NT2/D1 (cell line): Measurements from ENCODE around the gene SOCS3.

Experiments
- DNase-seq: peaks from one replicate; pipeline ENCODE4 v3.0.0-alpha.2; 2011; ENCODE audit warnings: low read depth, low spot score
- H3K27me3 ChIP-seq: 2 replicates; pipeline ENCODE4 v1.6.0; 2011; ENCODE audit warnings: mild to moderate bottlenecking; ENCODE audit not compliant: insufficient read length, insufficient read depth
- H3K36me3 ChIP-seq: 2 replicates; pipeline ENCODE4 v1.6.1; 2011; ENCODE audit warnings: mild to moderate bottlenecking, low read length, mixed read lengths; ENCODE audit not compliant: insufficient read depth, insufficient read length
- H3K4me1 ChIP-seq: 2 replicates; pipeline ENCODE4 v1.5.1; 2011; ENCODE audit not compliant: insufficient read depth, insufficient read length
- H3K4me3 ChIP-seq: 2 replicates; pipeline ENCODE4 v1.5.1; 2011; ENCODE audit warnings: low read depth; ENCODE audit not compliant: insufficient read length
- H3K9ac ChIP-seq: 2 replicates; pipeline ENCODE4 v1.6.0; 2011; ENCODE audit warnings: low read depth; ENCODE audit not compliant: insufficient read length
- H3K9me3 ChIP-seq: 2 replicates; pipeline ENCODE4 v1.5.1; 2011; ENCODE audit warnings: mild to moderate bottlenecking, low read length; ENCODE audit not compliant: insufficient read depth
- SUZ12 ChIP-seq: IDR thresholded peaks from 2 replicates; pipeline ENCODE4 v1.6.1; 2011; ENCODE audit not compliant: insufficient read length, insufficient read depth; ENCODE audit errors: extremely low read depth
- YY1 ChIP-seq: IDR thresholded peaks from 2 replicates; pipeline ENCODE4 v1.6.1; 2011; ENCODE audit not compliant: insufficient read length, insufficient read depth
- ZNF274 ChIP-seq: IDR thresholded peaks from 2 replicates; pipeline ENCODE4 v1.6.1; 2011; ENCODE audit warnings: mild to moderate bottlenecking, low read depth, low read length

SOCS3 gene, protein sequence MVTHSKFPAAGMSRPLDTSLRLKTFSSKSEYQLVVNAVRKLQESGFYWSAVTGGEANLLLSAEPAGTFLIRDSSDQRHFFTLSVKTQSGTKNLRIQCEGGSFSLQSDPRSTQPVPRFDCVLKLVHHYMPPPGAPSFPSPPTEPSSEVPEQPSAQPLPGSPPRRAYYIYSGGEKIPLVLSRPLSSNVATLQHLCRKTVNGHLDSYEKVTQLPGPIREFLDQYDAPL

DNA sequence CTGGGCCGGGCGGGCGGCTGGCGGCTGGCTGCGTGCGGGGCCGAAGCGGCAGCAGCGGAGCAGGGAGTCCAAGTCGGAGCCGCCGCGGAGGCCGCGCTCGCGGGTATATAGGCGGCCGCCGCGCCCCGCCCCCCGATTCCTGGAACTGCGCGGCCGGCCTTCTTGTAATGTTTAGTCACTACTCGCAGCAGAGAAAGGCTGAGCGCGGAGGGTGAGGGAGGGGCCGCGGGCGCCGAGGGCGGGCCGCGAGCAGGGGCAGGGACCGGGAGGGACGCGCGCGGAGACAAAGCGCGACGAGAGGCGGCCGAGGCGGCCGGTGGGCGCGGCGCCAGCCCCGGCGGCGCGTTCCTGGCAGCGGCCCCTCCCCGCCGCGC is at the start of gene SOCS3:
TSS of gene SOCS3 (minus strand) at position 81 of the 374 bp plus-strand sequence. CDS start 982 bp downstream, outside the sequence.
- no peaks in the 10 kb centered on the region for H3K9me3 ChIP-seq
- peak within 1 kb of the TSS; percentile 81 for H3K9ac ChIP-seq
- H3K4me1 ChIP-seq: peaks cover 33% of the 10 kb centered on the region
- peak within 1 kb of the TSS; percentile 80 for H3K4me3 ChIP-seq
- peaks cover 30% of the 10 kb centered on the region for H3K36me3 ChIP-seq
- peak; percentile 66 for DNase-seq
- TF ChIP-seq SUZ12: no peak
- TF ChIP-seq YY1: no peak
- TF ChIP-seq ZNF274: no peak
- peaks cover 75% of the 10 kb centered on the region for H3K27me3 ChIP-seq

DNA sequence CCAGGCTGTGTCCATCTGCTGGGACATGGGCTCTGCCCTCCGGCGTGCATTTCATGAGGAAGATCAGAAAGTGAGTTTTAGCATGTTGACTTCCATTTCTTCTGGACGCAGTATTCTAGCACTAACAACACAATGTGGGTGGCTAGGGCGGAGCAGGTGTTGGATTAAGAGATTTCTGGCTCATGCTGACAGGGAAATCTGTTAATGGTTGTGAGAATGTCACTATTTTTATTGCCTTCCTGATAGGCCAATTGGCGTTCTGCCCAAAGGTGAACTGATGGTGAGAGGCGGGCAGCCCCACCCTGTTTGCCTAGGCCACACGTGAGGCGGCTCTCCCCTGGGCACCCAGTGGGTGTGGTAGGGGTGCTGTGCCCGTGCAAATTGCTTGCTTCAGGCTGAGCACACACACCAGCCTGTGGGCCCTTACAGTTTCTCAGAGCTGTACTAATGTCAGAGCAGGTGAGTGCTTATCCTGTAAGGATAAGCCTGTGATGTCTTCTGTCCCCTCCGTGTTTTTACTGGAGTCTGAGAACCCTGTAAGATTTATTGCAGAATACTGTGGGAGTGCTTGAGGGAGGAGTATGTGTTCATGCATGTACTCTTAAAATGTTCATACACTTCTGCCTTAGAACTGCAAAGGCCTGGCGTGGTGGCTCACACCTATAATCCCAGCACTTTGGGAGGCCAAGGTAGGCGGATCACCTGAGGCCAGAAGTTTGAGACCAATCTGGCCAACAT is 49.5 kb upstream of the SOCS3 start:
- Histone ChIP-seq H3K4me3 (no peak overlapping the region), H3K9ac (no peak overlapping the region), H3K9me3 (no peaks in the 10 kb centered on the region), H3K27me3 (no peaks in the 10 kb centered on the region), H3K36me3 (peaks cover 91% of the 10 kb centered on the region), H3K4me1 (peaks cover 3% of the 10 kb centered on the region)
- TF ChIP-seq YY1 (no peak), ZNF274 (no peak), SUZ12 (no peak)
- no peak for DNase-seq

DNA sequence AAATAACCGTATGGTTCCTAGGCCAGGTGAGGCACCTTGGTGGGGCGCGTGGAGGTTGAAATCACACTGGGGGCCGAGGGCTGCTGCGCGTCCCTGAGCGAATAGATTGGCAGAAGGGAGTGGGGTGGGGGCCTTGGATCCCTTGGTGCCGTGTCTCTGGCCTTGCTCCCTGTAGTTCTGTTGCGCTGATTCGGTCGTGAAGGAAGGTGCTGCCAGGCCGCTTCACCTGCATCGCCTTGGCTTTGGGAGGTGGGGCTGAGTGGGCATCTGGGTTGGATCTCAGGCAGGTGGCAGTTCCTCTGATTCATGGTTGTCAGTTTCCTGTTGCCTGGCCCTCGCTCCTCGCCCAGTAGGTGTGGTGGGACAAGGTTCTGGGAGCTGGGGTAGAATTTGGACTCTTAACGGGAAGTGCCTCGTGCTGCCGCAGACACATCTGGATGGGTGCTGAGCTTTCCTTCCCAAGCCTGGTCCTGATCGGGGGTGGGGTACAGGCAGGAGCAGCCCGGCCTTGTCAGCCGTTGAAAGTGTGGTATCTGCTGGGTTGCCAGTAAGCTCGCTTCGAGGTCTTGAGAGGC is 48.7 kb upstream of the SOCS3 start:
- Histone ChIP-seq H3K4me1 (no peaks in the 10 kb centered on the region), H3K9me3 (no peaks in the 10 kb centered on the region), H3K27me3 (no peaks in the 10 kb centered on the region), H3K4me3 (no peak overlapping the region), H3K9ac (no peak overlapping the region), H3K36me3 (peaks cover 91% of the 10 kb centered on the region)
- no peak for TF ChIP-seq SUZ12
- no peak for TF ChIP-seq ZNF274
- no peak for TF ChIP-seq YY1
- DNase-seq: no peak

DNA sequence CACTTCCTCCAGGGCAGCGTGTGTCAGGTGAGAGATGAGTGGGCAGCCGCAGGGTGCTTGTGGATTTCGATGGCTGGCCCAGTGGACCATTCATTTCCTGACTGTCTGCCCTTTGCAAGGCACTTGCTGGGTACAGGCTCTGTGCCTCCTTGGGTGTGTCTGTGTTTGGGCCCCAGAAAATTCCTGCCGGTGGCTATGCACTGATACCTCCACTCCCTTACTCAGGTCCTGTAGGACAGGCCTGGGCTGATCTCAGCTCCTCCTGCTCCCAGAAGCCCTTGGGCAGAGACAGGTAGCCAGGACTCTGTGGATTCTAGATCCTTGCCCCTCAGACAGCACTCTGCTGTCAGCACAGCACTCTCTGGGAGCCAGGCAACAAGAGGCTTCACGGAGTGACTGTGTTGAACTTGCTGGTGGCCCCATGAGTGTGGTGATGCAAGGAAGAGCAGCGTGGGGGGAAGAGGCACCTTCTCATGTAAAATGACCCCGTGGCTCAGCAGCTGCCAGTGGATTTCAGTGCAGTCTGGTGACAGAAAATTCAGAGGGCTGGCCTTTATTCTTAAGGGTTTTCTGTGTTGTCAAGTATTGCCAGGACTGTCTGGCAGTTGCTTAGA is 47.6 kb upstream of the SOCS3 start:
- Histone ChIP-seq H3K4me3 (no peak overlapping the region), H3K36me3 (peaks cover 91% of the 10 kb centered on the region)
- TF ChIP-seq YY1 (no peak), ZNF274 (no peak), SUZ12 (no peak)

DNA sequence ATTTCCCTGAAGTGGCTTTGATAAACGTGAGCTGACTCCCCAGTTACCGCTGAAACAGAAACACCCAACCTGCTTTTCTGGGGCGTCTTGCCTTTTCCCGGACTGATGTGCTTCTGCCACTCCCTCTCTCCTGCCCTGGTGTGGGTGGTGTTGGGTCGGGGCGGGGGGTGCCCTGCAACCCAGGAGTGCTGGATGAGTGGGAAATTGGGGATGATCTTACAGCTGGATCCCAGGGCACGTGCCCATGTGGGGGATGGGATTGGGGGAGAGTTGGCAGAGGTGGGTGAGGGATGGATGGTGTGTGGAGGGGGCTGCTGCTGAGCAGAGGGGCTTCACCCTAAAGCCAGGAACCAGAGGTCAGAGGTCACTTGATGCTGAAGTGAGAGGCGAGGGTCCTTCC is 47.0 kb upstream of the SOCS3 start:
- Histone ChIP-seq H3K9ac (no peak overlapping the region), H3K4me1 (no peaks in the 10 kb centered on the region), H3K36me3 (peaks cover 91% of the 10 kb centered on the region), H3K9me3 (no peaks in the 10 kb centered on the region), H3K4me3 (no peak overlapping the region), H3K27me3 (no peaks in the 10 kb centered on the region)
- no peak for DNase-seq
- TF ChIP-seq YY1 (no peak), ZNF274 (no peak), SUZ12 (no peak)

More for the DNA sequence above, 47.6 kb upstream of the SOCS3 start:
- Histone ChIP-seq H3K9ac (no peak overlapping the region), H3K9me3 (no peaks in the 10 kb centered on the region), H3K4me1 (no peaks in the 10 kb centered on the region), H3K27me3 (no peaks in the 10 kb centered on the region)
- DNase-seq: no peak

DNA sequence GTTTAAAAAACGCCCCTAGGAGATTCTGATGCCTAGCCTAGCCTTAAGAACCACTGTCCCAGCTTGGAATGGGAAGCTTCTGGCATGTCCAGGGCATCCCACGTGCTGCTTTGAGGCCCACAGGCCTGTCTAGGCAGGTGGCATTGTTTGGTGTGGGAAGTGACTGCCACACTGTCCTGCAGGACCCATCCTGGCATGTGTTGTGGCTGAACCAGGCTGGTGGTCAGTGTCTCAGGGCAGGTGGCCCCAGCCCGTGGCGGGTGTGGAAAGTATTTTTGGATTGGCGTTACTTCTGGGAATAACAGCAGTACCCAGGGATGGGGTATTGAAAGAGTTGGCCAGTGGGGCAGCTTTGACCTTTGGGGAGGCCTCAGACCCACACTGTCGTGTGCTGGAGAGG is 46.5 kb upstream of the SOCS3 start:
- TF ChIP-seq ZNF274 (no peak), YY1 (no peak), SUZ12 (no peak)
- H3K9me3 ChIP-seq: no peaks in the 10 kb centered on the region
- H3K36me3 ChIP-seq: peaks cover 91% of the 10 kb centered on the region
- H3K4me3 ChIP-seq: no peak overlapping the region
- no peak for DNase-seq
- H3K9ac ChIP-seq: peak overlapping the region; percentile 8
- H3K4me1 ChIP-seq: peaks cover 2% of the 10 kb centered on the region
- no peaks in the 10 kb centered on the region for H3K27me3 ChIP-seq

DNA sequence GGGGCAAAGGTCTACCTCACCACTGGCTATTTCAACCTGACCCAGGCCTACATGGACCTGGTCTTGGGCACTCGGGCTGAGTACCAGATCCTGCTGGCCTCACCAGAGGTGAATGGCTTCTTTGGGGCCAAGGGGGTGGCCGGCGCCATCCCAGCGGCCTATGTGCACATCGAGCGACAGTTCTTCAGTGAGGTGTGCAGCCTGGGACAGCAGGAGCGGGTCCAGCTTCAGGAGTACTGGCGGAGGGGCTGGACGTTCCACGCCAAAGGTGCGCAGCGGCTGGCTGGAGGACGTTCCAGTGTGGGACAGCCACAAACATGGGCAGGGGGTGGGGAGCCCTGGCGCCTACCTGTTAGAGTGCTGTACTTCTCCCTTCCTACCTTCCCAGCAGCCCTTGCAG is 43.9 kb upstream of the SOCS3 start:
- no peaks in the 10 kb centered on the region for H3K9me3 ChIP-seq
- no peak overlapping the region for H3K9ac ChIP-seq
- H3K27me3 ChIP-seq: no peaks in the 10 kb centered on the region
- H3K4me3 ChIP-seq: no peak overlapping the region
- no peak for DNase-seq
- peaks cover 97% of the 10 kb centered on the region for H3K36me3 ChIP-seq
- TF ChIP-seq YY1 (no peak), ZNF274 (no peak)
- H3K4me1 ChIP-seq: peaks cover 9% of the 10 kb centered on the region
